ENCODE results near the gene ZFP37.

ZFP37 gene

GRCh38 chr9:113042884-113043657 lies 13.5 kb downstream of the ZFP37 start:
- no peaks in the 10 kb centered on the region for H3K79me2 ChIP-seq (ENCODE audit: control insufficient read depth, low read length)
- H3K9me2 ChIP-seq (replicated peaks; ENCODE audit: control insufficient read depth, low read length), result no peaks in the 10 kb centered on the region
- no peak overlapping the region for H3K4me3 ChIP-seq (ENCODE audit: low read length)
- no peaks in the 10 kb centered on the region for H3K4me1 ChIP-seq (ENCODE audit: control insufficient read depth, low read length)
- no peaks in the 10 kb centered on the region for H3F3A ChIP-seq (ENCODE audit: control insufficient read depth, insufficient read depth)
- H4K20me1 ChIP-seq (ENCODE audit: control insufficient read depth, insufficient read depth, low read depth, low read length), result no peaks in the 10 kb centered on the region
- H3K27ac ChIP-seq (ENCODE audit: low read depth, low read length), result no peak overlapping the region
- peaks cover 39% of the 10 kb centered on the region for H3K36me3 ChIP-seq (ENCODE audit: control insufficient read depth, low read length)
- no peak for TF ChIP-seq EZH2phosphoT487 (IDR thresholded peaks at IDR 0.05; ENCODE audit: borderline replicate concordance, low read length)
- TF ChIP-seq CTCF (IDR thresholded peaks at IDR 0.05; ENCODE audit: low read depth, low read length, poor library complexity, severe bottlenecking), result no peak
- no peaks in the 10 kb centered on the region for H3K27me3 ChIP-seq (ENCODE audit: control insufficient read depth, low read length)
- H3K9me3 ChIP-seq (ENCODE audit: control insufficient read depth, insufficient read depth, low read length), result peaks cover 56% of the 10 kb centered on the region
- no peak overlapping the region for H3K4me2 ChIP-seq (ENCODE audit: low read length)

- no peaks in the 10 kb centered on the region for H3F3A ChIP-seq (ENCODE audit: control insufficient read depth, insufficient read depth)
- no peaks in the 10 kb centered on the region for H3K9me2 ChIP-seq (replicated peaks; ENCODE audit: control insufficient read depth, low read length)
- H3K27ac ChIP-seq (ENCODE audit: low read depth, low read length), result no peak overlapping the region
- H3K36me3 ChIP-seq (ENCODE audit: control insufficient read depth, low read length), result no peaks in the 10 kb centered on the region
- no peaks in the 10 kb centered on the region for H3K79me2 ChIP-seq (ENCODE audit: control insufficient read depth, low read length)
- no peaks in the 10 kb centered on the region for H3K27me3 ChIP-seq (ENCODE audit: control insufficient read depth, low read length)
- H3K4me3 ChIP-seq (ENCODE audit: low read length), result no peak overlapping the region
- no peaks in the 10 kb centered on the region for H4K20me1 ChIP-seq (ENCODE audit: control insufficient read depth, insufficient read depth, low read depth, low read length)
- no peaks in the 10 kb centered on the region; the same call in 1 of the 2 replicates for H3K9me3 ChIP-seq (ENCODE audit: control insufficient read depth, insufficient read depth, low read length)
- H3K4me2 ChIP-seq (ENCODE audit: low read length), result no peak overlapping the region
- TF ChIP-seq EZH2phosphoT487 (IDR thresholded peaks at IDR 0.05; ENCODE audit: borderline replicate concordance, low read length), result no peak
- no peak for TF ChIP-seq CTCF (IDR thresholded peaks at IDR 0.05; ENCODE audit: low read depth, low read length, poor library complexity, severe bottlenecking)
- no peaks in the 10 kb centered on the region for H3K4me1 ChIP-seq (ENCODE audit: control insufficient read depth, low read length)
Measured at GRCh38 chr9:113026200-113026599, 30.3 kb downstream of the ZFP37 start.

GRCh38 chr9:113018247-113018646 lies 38.3 kb downstream of the ZFP37 start:
- no peaks in the 10 kb centered on the region for H3K4me1 ChIP-seq (ENCODE audit: control insufficient read depth, low read length)
- H3F3A ChIP-seq (ENCODE audit: control insufficient read depth, insufficient read depth), result no peaks in the 10 kb centered on the region

More at GRCh38 chr9:113018247-113018646, 38.3 kb downstream of the ZFP37 start:
- no peaks in the 10 kb centered on the region for H3K9me2 ChIP-seq (replicated peaks; ENCODE audit: control insufficient read depth, low read length)
- H3K27me3 ChIP-seq (ENCODE audit: control insufficient read depth, low read length), result no peaks in the 10 kb centered on the region
- no peaks in the 10 kb centered on the region for H3K36me3 ChIP-seq (ENCODE audit: control insufficient read depth, low read length)
- no peaks in the 10 kb centered on the region for H4K20me1 ChIP-seq (ENCODE audit: control insufficient read depth, insufficient read depth, low read depth, low read length)
- no peak overlapping the region for H3K4me2 ChIP-seq (ENCODE audit: low read length)
- no peaks in the 10 kb centered on the region; the same call in 1 of the 2 replicates for H3K9me3 ChIP-seq (ENCODE audit: control insufficient read depth, insufficient read depth, low read length)
- H3K27ac ChIP-seq (ENCODE audit: low read depth, low read length), result no peak overlapping the region
- no peaks in the 10 kb centered on the region for H3K79me2 ChIP-seq (ENCODE audit: control insufficient read depth, low read length)
- no peak overlapping the region for H3K4me3 ChIP-seq (ENCODE audit: low read length)
- no peak for TF ChIP-seq EZH2phosphoT487 (IDR thresholded peaks at IDR 0.05; ENCODE audit: borderline replicate concordance, low read length)
- TF ChIP-seq CTCF (IDR thresholded peaks at IDR 0.05; ENCODE audit: low read depth, low read length, poor library complexity, severe bottlenecking), result no peak
